Stromal cell of bone marrow (primary cell): Measurements from ENCODE around the gene SURF1.
A peak's percentile ranks its signal among the peaks of the same experiment; 100 is the strongest.
"Not testable (repeated sequence)": the region's sequence is repeated elsewhere in the genome, so short reads cannot be mapped to it uniquely, and the experiment has no call there.

Source experiments
- DNase-seq: peaks from one replicate; pipeline ENCODE4 v3.0.0-alpha.2; 2012; ENCODE audit warnings: low read depth

The SURF1 gene, protein sequence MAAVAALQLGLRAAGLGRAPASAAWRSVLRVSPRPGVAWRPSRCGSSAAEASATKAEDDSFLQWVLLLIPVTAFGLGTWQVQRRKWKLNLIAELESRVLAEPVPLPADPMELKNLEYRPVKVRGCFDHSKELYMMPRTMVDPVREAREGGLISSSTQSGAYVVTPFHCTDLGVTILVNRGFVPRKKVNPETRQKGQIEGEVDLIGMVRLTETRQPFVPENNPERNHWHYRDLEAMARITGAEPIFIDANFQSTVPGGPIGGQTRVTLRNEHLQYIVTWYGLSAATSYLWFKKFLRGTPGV

DNA sequence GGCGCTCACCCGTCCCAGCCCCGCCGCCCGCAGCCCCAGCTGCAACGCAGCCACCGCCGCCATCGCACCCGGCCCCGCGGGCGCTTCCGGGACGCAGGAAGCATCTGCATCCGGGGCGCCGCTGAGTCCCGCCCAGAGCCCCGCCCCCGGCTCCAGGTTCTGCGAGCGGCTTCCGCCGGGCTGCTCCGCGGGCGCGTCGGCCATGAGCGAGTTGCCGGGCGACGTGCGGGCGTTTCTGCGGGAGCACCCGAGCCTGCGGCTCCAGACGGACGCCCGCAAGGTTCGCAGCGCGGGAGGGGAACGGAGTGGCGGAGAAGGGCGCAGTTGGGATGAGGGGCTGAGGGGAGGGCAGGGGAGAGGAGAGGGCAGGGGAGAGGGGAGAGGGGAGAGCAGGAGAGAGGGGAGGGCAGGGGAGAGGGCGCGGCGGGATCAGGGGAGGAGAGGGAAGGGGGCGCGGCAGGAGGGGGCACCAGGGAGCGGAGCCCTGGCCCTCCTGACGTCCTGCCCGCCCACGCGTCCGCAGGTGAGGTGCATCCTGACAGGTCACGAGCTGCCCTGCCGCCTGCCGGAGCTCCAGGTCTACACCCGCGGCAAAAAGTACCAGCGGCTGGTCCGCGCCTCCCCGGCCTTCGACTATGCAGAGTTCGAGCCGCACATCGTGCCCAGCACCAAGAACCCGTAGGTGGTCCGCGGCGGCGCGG, at the start of gene SURF1, which contains the start of gene SURF2:
Gene SURF1, minus strand, starts transcription at position 97 of the 701 bp plus-strand sequence. Its CDS starts 34 bp downstream, at position 63.
Gene SURF2, plus strand, starts transcription at position 160 of the 701 bp plus-strand sequence. Its CDS starts 43 bp downstream, at position 203.
- DNase-seq: peak; percentile 64

DNA sequence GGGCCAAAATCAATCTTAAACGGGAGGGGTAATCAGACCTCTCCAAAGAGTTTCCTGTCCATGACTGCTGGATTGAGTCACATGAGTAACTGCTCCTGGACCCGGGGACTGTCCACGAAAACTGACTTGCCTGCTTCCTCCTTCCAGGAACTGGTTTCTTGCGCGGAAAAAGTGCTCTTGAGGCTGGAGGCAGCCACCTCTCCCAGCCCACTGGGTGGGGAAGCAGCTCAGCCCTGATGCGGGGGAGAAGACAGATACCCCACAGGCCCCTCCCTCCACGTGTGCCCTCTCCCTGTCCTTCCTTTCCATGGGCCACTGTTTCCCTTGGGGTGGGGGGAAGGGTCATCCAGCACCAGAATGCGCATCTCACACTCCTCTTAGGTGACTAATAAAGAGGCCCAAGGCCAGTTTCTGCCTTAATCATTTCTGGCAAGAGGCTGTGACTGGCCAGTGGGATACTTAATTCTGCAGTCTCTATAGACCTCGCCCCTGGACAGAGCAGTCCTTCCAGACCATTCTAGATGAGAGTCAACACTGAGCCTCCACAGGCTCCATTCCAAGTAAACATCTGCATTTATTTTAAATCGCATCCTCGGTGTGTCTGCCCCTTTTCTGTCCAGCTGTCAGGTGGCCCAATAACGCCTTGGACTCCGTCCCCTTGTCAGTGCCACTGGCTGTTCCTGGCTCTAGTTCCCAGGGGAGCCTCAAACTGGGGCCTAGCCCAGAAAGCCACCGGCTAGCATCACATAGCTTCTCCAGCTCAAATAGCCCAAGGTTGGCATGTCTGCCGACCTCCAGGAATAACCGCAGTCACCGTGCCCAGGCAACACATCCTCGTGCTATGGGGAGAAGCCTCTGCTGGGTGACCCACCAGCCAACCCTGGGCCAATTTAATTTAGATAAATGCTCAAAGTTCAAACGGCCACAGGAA, 49.5 kb upstream of the SURF1 start:
- peak; percentile 19 for DNase-seq

DNA sequence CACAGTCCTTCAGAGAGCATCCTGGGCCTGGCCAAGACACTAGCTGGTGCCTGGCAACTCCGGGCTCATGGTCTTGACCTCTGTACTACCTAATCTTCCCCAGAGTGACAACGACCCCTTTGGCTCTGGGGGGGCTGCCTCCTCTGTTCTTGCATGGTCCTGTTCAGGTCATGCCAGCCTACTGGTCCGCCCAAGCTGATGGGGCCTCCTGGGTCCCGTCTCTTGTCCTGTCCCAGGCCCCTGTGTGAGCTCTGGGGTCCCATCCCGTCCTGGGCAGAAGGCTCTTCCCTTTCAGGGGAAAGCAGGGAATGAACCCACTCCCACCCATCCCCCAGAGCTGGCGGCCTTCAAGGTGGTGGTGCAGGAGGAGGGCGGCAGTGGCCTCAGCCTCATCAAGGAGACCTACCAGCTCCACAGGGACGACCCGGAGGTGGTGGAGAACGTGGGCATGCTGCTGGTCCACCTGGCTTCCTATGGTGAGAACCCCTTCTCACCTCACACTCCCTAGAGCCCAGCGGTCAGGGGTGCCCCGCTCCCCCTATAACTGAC, 48.2 kb upstream of the SURF1 start:
- no peak for DNase-seq

DNA sequence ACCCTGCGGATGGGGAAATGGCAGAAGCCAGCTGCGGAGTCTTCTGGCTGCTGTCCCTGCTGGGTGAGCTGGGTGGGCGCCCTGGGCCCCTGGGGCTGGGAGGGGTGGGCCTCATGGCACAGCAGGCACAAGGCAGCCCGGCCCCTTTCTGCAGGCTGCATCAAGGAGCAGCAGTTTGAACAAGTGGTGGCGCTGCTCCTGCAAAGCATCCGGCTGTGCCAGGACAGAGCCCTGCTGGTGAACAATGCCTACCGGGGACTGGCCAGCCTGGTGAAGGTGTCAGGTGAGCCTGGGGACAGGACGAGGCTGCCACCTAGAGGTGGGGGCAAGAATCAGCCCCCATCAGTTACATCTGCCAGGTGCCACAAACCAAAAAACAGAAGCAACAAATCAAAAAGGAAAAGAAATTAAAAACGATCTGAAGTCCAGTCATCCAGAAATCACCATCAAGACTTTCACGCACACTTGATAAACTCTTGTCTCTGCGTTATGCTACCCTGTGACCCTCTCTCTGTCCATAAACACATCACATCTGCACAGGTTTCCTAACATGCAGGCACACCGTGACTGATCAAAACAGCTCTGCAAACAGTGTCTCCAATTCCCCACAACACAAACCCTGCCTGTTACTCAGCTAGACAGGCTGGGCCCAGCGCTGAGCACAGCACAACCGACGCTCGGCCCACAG, 47.6 kb upstream of the SURF1 start:
- DNase-seq: no peak

DNA sequence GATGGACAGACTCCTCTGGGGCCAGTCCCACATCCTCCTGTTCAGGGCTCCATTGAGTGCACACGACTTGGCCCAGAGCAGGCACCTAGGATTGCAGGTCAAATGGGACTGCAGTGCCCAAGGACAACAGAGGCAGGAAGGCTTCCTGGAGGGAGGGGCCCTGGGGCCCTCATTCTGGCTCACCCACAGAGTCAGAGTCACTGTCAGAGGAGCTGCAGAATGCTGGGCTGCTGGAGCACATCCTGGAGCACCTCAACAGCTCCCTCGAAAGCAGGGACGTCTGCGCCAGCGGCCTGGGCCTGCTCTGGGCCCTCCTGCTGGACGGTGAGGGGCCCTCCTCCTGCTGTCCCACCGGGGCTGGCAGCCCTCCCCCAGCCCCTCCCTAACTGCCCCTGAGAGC, 46.4 kb upstream of the SURF1 start:
- no peak for DNase-seq

DNA sequence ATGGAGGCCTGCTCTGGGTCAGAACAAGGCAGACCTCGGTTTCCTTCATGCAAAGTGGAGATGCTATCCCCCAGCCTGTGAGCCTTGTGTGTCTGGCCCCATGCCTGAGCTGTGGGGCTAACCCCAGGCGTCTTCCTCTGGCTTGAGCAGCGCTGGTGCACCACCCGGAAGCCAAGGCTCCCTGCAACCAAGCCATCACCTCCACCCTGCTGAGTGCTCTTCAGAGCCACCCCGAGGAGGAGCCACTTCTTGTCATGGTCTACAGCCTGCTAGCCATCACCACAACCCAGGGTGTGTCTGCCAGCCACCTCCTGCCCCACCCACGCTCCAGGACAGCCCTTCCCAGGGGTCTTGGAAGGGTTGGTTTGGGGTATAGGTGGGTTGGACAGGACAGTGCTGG, 45.3 kb upstream of the SURF1 start:
- DNase-seq: no peak

DNA sequence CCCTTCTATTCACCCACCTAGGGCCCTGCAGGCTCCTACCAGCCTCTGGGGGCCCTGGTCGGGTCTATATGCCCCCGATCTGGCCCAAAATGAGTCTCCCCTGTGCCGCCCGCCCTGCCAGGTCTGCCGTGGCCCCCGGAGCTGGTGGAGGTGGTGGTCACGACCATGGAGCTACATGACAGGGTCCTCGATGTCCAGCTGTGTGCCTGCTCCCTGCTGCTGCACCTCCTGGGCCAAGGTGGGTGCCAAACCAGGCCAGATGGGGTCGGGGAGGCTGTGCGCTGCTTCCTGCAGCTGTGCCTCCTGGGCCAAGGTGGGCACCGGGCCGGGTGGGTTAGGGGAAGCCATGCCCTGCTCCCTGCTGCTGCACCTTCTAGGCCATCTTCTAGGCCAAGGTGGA, 44.0 kb upstream of the SURF1 start:
- DNase-seq: no peak

DNA sequence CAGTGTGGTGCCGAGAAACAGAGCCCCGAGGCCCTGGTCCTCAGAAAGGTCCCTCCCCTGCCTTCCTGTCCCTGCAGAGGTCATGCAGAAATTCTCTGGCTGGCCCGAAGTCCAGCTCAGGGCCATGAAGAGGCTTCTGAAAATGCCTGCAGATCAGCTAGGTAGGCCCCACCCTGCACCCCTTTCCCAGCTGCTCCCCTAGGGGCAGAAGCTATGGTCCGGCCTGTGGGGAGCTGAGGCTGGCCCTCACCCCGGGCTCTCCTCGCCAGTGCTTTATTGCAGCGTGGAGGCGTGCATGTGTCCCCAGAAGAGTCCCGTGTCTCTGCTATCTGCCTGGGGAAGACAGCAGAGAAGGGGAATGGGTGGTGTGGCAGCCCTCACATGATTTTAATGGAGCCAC, 41.6 kb upstream of the SURF1 start:
- no peak for DNase-seq

DNA sequence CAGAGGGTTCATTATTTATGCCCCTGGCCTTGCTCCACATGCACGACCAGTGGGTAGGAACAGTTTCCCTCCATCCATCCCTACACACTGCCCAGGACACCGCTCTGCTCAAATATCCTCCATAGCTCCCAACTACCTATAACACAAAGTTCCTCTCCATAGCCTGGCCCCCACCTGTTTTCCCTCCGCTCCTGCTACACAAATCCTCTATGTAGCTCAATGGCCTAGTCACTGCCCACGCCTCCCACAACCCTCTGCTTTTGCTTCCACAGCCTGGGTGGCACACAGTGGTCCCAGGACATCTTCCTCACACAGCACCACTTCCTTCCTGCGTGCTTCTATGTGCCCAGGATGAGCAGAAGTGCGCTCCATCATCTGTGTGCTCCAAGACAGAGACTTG, 41.1 kb upstream of the SURF1 start:
- DNase-seq: no peak

DNA sequence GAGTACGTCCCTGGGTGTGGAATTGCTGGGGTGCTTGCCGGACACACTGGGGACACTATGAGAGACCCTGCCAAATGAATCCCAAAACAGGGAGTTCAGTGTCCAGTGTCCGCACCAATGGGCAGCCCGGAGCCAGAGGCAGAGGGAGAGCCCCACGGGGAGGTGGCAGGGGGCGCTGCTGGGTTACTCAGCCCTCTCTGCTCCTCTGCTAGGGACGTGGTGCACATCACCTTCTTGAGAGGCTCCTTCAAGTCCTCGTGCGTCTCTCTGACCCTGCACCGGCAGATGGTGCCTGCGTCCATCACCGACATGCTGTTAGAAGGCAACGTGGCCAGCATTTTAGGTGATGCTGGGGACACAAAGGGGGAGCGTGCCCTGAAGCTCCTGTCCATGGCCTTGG, 40.7 kb upstream of the SURF1 start:
- no peak for DNase-seq

DNA sequence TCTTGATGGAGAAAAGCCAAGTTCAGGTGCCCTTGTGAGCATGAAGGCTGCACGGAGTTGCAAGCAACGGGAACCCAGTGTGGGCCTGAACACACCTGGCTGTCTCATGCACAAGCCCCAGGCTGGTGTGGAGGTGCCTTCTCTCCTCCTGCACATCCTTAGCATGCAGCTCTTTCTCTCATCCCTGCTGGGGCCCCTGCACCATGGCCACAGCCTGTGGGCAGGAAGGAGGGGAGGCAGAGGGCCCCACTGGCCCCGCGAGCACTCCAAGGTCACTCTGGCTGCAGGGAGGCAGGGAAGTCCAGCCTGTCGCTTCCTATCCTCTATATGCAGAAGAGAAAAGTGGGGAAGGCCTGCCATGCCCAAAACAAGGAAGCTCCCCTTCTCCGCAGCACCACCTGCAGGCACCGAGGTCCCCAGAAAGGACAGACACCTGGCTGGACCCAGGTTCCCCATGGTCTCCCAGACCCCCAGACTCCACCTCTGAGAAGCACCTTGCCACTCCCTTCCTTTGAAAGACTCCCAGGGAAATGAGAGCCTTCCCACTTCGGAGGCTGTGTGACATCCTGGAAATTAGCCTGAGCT, 38.5 kb upstream of the SURF1 start:
- no peak for DNase-seq

DNA sequence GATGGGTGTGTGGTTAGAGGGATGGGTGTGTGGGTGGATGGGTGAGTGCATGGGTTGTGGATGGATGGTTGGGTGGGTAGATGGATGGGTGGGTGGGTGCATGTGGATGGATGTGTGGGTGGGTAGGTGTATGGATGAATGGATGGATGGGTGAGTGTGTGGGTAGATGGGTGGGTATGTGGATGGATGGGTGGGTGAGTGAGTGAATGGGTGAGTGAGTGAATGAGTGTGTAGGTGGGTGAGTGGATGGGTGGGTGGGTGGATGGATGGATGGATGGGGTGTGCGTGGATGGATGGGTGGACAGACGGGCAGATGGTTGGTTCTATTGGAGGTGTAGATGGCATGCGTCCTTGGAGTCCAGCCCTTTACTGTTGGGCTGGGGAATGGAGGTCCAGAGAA, 37.1 kb upstream of the SURF1 start:
- no peak for DNase-seq

DNA sequence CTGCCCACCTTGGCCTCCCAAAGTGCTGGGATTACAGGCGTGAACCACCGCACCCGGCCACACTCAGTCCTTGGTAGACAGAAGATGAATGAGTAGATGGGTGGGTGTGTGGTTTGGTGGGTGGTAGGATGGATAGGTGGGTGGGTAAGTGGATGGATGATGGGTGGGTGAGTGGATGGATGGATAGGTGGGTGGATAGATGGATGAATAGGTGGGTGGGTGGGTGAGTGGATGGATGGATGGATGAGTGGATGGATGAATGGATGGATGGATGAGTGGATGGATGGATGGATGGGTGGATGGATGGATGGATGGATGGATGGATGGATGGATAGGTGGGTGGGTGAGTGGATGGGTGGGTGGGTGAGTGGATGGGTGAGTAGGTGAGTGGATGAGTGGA, 36.0 kb upstream of the SURF1 start:
- DNase-seq: not testable (repeated sequence)

DNA sequence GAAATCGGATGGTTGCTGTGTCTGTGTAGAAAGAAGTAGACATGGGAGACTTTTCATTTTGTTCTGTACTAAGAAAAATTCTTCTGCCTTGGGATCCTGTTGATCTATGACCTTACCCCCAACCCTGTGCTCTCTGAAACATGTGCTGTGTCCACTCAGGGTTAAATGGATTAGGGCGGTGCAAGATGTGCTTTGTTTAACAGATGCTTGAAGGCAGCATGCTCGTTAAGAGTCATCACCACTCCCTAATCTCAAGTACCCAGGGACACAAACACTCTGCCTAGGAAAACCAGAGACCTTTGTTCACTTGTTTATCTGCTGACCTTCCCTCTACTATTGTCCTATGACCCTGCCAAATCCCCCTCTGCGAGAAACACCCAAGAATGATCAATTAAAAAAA, 35.2 kb upstream of the SURF1 start:
- not testable (repeated sequence) for DNase-seq

DNA sequence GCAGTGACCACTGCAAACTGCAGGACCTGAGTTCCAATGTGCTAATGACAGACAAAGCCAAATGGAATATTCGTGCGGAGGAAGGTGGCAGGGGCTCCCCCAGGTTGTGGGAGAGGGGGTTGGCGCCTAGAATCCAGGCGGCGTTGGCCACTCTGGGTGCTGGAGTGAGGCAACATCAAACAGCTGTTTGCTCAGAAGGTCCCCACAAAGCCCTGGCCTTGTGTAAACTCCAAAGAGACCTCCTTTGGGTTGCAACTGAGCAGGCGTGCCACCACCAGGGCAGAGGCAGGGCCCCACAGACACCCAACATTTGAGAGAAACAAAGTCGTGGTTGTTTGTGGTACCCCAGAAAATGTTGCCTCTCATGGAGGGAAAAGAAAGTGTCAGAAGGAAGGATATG, 34.4 kb upstream of the SURF1 start:
- no peak for DNase-seq

DNA sequence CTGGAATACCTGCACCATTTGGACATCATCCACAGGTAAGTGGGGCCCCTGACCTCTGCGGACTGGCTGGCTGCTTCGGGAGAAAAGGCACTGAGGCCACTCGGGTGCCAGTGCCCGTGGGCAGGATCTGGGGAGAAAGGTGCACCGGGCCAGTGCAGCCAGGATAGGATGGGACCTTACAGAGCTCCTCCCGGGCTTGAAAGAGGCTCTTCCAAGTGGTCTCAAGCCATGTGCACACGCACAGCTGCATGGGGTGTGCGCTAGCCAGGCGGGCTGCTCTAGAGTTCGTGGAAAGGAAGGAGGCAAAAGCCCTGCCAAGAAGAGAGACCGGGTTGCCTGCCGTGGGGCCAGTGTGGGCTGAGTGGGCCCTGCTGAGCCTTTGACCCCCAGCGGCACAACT, 33.3 kb upstream of the SURF1 start:
- DNase-seq: no peak

DNA sequence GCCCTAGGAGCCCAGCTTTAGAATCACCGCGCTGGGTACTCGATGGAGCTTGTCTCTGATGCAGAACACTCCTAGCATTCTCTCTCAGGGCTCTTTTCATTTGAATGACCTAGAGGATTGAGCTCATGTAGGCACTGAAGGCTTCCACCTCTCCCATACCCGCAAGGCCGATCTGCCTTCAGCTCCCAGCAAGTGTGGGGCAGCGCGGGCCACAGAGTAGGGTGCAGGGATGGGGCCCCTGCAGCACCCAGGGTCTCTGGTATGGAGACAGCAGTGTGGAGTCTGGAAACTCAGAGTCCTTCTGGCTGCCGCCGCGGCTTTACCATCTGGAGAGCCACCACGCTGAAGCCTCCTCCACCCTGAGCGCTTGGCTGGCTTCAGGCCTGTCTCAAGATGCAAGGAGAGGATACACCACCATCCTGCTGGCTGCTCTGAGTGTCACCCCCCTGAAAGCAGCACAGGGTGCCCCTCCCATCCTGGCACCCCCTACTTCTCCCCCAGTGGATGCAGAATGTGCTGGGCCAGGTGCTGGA, 32.8 kb upstream of the SURF1 start:
- no peak for DNase-seq

DNA sequence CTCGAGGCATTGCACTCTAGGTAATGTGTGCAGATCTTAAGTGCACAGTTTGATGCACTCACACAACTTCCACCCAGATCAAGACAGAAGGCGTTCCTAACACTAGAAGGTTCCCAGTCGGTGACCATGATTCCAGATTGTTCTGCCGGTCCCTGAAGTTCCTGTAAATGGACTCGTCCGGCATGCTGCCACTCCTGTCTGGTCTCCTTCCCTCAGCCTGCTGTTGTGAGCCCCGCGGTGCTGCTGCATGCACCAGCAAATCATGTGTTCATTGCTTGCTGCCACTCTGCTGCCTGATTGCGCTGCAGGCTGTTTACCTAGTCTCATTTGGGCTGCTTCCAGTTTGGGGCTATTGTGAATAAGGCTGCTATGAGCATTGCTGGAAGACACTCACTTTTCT, 31.4 kb upstream of the SURF1 start:
- DNase-seq: no peak

DNA sequence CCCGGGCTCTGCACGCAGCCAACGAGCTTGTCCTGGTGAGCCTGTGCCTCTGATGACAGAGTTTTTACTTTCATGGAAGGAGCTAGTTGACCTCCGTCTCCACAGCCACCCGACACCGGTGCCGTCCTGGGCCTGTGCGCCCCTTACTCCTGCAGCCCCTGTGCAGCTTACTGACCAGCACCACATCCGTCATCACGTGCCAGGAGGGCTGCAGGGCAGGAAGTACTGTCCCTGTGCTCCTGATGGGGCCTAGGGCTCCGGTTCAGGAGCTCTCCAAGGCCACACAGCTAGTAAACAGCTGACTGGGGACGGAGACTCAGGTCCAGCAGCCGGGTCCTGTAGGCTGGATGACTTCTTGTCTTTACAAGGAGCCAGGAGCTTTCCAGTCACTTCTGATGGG, 30.1 kb upstream of the SURF1 start:
- no peak for DNase-seq

DNA sequence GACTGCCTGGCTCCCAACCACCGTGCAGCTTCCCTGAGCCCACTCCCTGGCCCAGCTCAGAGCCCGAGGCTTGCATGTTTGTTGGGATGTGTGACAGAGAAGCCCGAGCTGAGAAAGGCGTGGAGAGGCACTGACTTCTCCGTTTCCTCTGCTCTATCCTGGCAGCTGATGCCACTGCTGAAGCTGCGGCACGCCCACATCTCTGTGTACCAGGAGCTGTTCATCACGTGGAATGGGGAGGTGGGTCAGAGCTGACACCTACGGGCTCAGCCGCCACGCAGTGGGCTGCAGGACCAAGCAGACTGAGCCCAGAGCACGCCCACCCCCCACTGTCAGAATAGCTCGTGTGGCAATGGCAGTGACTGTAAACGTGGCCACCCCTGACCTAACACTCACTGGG, 29.2 kb upstream of the SURF1 start:
- no peak for DNase-seq

DNA sequence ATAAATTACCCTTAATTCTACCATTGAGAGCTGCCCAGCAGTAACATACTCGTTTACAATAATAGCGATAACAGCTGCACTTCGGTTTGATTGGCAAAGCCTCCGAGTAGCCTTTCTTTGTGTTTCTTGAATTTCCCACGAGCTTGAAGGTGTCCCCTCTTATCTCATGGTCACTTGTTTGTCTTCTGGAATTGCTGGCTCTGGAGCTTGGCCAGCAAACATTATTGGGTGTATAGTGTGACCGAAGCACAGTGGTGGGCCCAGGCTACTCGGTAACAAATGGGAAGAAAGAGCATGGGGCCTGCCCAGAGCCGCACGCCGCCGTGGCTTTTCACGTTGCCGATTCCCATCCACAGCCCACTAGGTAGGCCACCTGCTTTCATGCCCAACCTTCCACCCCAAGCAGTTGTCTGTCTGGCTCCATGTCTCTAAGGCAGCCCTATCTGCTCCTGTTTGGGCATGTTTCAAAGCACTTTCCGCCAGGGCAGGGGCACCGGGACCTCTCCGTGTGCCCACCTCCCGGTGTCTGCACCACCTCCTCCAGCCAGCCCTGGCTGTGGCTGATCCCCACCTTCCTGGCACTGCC, 28.5 kb upstream of the SURF1 start:
- no peak for DNase-seq
